Ovary (tissue), 9 donors: ENCODE results near the gene PARM1. TPM values are rescaled to one million over a fixed set of nuclear protein-coding genes. Genes with fewer than 3 reads are reported as not detected.

Experiments
- DNase-seq, 5 donors: peaks; one replicate each; pipeline ENCODE4 v3.0.0-alpha.2; 2019 to 2020
- H3K27ac ChIP-seq, 2 donors: fragments of 200-600 bp; one replicate each; pipeline versions ENCODE4 v1.5.1 to v1.8.0; 2019 to 2022
- H3K27me3 ChIP-seq: fragments of 200-600 bp; one replicate; pipeline ENCODE4 v1.8.0; 2022
- H3K36me3 ChIP-seq: fragments of 200-600 bp; sonication (generic); one replicate; pipeline ENCODE4 v1.5.1; 2019
- H3K4me1 ChIP-seq: one replicate; pipeline ENCODE4 v1.8.1; 2013; ENCODE audit warnings: mild to moderate bottlenecking, moderate library complexity; ENCODE audit not compliant: insufficient read depth
- H3K4me3 ChIP-seq: fragments of 200-600 bp; sonication (generic); one replicate; pipeline ENCODE4 v1.5.1; 2017
- H3K9me3 ChIP-seq, 2 donors: fragments of 200-600 bp in 1 of 2; sonication (generic) in 1 of 2; one replicate each; pipeline versions ENCODE4 v1.5.1 to v1.8.1; 2013 to 2019; ENCODE audit warnings: mild to moderate bottlenecking in 1 of 2, moderate library complexity in 1 of 2
- CTCF ChIP-seq, 3 donors: fragments of 450-650 bp in 2 of 3; fragments of 200-600 bp in 1 of 3; IDR thresholded peaks; one replicate each; pipeline versions ENCODE4 v1.5.1 to v1.8.0; 2016 to 2022; ENCODE audit warnings: antibody characterized with exemption in 3 of 3, mild to moderate bottlenecking in 1 of 3
- EP300 ChIP-seq: sonication (generic); formaldehyde crosslinking; IDR thresholded peaks from one replicate; pipeline ENCODE4 v1.6.1; 2017; ENCODE audit warnings: antibody characterized with exemption
- POLR2A ChIP-seq: fragments of 450-650 bp; IDR thresholded peaks from one replicate; pipeline ENCODE4 v1.6.1; 2017; ENCODE audit warnings: antibody characterized with exemption, mild to moderate bottlenecking, moderate library complexity
- WGBS, 3 donors: extraction: QIAGEN DNeasy Blood & Tissue Kit in 1 of 3; methylation state at CpG; one replicate each; pipeline versions ENCODE4 v1.1.5 to v1.1.7; 2013 to 2017; 5-methylcytosine and 5-hydroxymethylcytosine counted together
- intact Hi-C, 4 donors: fragments of 100-400 bp; cut with DNase I; formaldehyde crosslinking; loops; one replicate each; pipeline versions ENCODE4 v1.11.0 to v1.15.1; 2022 to 2023
- polyA plus RNA-seq, 2 donors: library from polyadenylated mRNA; stranded (reverse); fragments of 200-250 nt in 1 of 2; fragments of 350-450 nt in 1 of 2; fragmentation: Illumina TruSeq in 1 of 2; extraction: RNeasy Lipid Tissue Mini Kit (QIAGEN cat#74804) in 1 of 2; gene quantifications; one replicate each; pipeline ENCODE4 v1.2.3, GENCODE V29; 2013 to 2014
- total RNA-seq, 7 donors: library from RNA; depleted of rRNA in 2 of 7; stranded (reverse); fragments of >200 nt in 2 of 7; fragmentation: NEBNext Ultra II Directional in 3 of 7; extraction: Animal tissue kit (Norgen Biotek cat#: 25700) in 3 of 7; gene quantifications; one replicate each; pipeline versions ENCODE4 v1.1.0 to v1.2.4, GENCODE V29; 2016 to 2023
- donor health status: DM: no; HTN: no; CAD: no; lungs with moderate emphysema.
- donor health status: DM: no; HTN: no; CAD: no.
- donor health status: Bipolar disorder and iron deficiency.
- donor health status: DM: yes; HTN: yes; CAD: no.
- donor health status: DM: no; HTN: no; CAD: no.
- donor health status: DM: yes; HTN: yes; CAD: no.

PARM1 gene
- total and polyA plus RNA-seq, 9 donors = 1.9 to 90.1 (median 12.6) TPM

- H3K27ac ChIP-seq = no peak overlapping the region
- intact Hi-C loops = no loop called here
- H3K27me3 ChIP-seq = no peaks in the 10 kb centered on the region
- H3K4me1 ChIP-seq = no peaks in the 10 kb centered on the region
- no peak overlapping the region for H3K4me3 ChIP-seq
- DNase-seq = no peak
- no peaks in the 10 kb centered on the region for H3K9me3 ChIP-seq
- no peaks in the 10 kb centered on the region for H3K36me3 ChIP-seq
- TF ChIP-seq CTCF (IDR thresholded peaks at IDR 0.05) (no peak), EP300 (no peak), POLR2A (no peak)
Measured at GRCh38 chr4:74962584-74962983, 29.7 kb downstream of the PARM1 start.

GRCh38 chr4:74964311-74964710, 31.4 kb downstream of the PARM1 start:
- Histone ChIP-seq H3K9me3 (no peaks in the 10 kb centered on the region), H3K4me1 (no peaks in the 10 kb centered on the region), H3K27ac (no peak overlapping the region), H3K4me3 (no peak overlapping the region), H3K27me3 (no peaks in the 10 kb centered on the region), H3K36me3 (no peaks in the 10 kb centered on the region)
- intact Hi-C loops = no loop called here
- no peak for DNase-seq
- TF ChIP-seq CTCF (IDR thresholded peaks at IDR 0.05) (no peak), POLR2A (no peak), EP300 (no peak)
- WGBS, 3 donors = 82% methylated on average over 2 of the region's 2 CpGs

GRCh38 chr4:74967324-74967723, 34.4 kb downstream of the PARM1 start:
- 25 to 34% (median 26%) methylated on average over 3 of the region's 3 CpGs for WGBS, 3 donors
- H3K9me3 ChIP-seq = no peaks in the 10 kb centered on the region
- H3K4me1 ChIP-seq = no peaks in the 10 kb centered on the region
- no peak for DNase-seq
- no peaks in the 10 kb centered on the region for H3K27me3 ChIP-seq
- TF ChIP-seq POLR2A (no peak), EP300 (no peak), CTCF (IDR thresholded peaks at IDR 0.05) (no peak)
- H3K4me3 ChIP-seq = no peak overlapping the region
- H3K27ac ChIP-seq = no peak overlapping the region
- H3K36me3 ChIP-seq = no peaks in the 10 kb centered on the region
- intact Hi-C loops = no loop called here

GRCh38 chr4:74968456-74969164, 35.7 kb downstream of the PARM1 start:
- no peaks in the 10 kb centered on the region for H3K27me3 ChIP-seq
- TF ChIP-seq EP300 (no peak), CTCF (IDR thresholded peaks at IDR 0.05) (no peak), POLR2A (no peak)
- no peak overlapping the region for H3K27ac ChIP-seq
- DNase-seq = no peak
- no peaks in the 10 kb centered on the region for H3K36me3 ChIP-seq
- H3K9me3 ChIP-seq = no peaks in the 10 kb centered on the region
- no peaks in the 10 kb centered on the region for H3K4me1 ChIP-seq
- WGBS, 3 donors = 70 to 79% (median 72%) methylated on average over 2 of the region's 2 CpGs
- intact Hi-C loops = no loop called here
- no peak overlapping the region for H3K4me3 ChIP-seq
